GM19452 (cell line): ENCODE results near the gene NETO1.

ENCODE experiments used
- ATAC-seq: cut with Tn5 transposase; IDR thresholded peaks from one replicate; pipeline ENCODE4 v1.9.1; 2021; ENCODE audit not compliant: unreplicated experiment

The NETO1 gene

GRCh38 chr18:72727776-72728175 is 140.0 kb downstream of the NETO1 start:
- ATAC-seq = no peak

- no peak for ATAC-seq
These were observed 140.6 kb downstream of the NETO1 start for GRCh38 chr18:72727038-72727655.

- ATAC-seq = no peak
These were observed 141.6 kb downstream of the NETO1 start for GRCh38 chr18:72726201-72726600.

- no peak for ATAC-seq
These were observed 146.5 kb downstream of the NETO1 start for GRCh38 chr18:72721330-72721729.

GRCh38 chr18:72720116-72720515 is 147.7 kb downstream of the NETO1 start:
- ATAC-seq = no peak

- no peak for ATAC-seq
These were observed 163.6 kb downstream of the NETO1 start for GRCh38 chr18:72704202-72704601.

GRCh38 chr18:72700961-72701710 is 166.7 kb downstream of the NETO1 start:
- ATAC-seq = no peak

- ATAC-seq = no peak
These were observed 170.1 kb downstream of the NETO1 start for GRCh38 chr18:72697706-72698105.

- no peak for ATAC-seq
These were observed 175.2 kb downstream of the NETO1 start for GRCh38 chr18:72692595-72692994.
